Measurements from ENCODE around the gene MSI2. TPM values are rescaled to one million over a fixed set of nuclear protein-coding genes. Genes with fewer than 3 reads are reported as not detected.
A peak's percentile ranks its signal among the peaks of the same experiment; 100 is the strongest.

Gene MSI2
- total RNA-seq, 4 donors from 2014 or later, result 14.9 to 24.4 (median 19.8) TPM

DNA sequence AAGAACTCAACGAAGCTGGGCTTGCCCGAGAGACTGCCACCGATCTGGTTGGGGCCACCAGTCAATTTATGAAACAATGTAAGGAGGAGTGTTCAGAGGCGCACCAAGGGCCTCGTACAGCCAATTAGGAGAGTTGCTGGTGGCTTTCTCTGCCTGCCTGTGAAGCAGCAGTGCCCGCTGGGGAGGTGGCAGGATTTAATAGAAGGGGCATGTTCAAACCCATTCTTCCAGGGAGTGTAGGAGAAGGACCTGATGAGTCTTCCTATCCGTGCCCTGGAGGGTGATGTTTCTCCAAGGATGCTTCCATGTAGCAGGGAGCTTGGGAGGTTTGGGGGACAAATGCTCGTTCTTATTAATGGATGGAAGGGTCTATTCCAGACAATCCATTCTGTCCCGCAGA is 310.4 kb downstream of the MSI2 start:
- TF ChIP-seq, protein P1, sequence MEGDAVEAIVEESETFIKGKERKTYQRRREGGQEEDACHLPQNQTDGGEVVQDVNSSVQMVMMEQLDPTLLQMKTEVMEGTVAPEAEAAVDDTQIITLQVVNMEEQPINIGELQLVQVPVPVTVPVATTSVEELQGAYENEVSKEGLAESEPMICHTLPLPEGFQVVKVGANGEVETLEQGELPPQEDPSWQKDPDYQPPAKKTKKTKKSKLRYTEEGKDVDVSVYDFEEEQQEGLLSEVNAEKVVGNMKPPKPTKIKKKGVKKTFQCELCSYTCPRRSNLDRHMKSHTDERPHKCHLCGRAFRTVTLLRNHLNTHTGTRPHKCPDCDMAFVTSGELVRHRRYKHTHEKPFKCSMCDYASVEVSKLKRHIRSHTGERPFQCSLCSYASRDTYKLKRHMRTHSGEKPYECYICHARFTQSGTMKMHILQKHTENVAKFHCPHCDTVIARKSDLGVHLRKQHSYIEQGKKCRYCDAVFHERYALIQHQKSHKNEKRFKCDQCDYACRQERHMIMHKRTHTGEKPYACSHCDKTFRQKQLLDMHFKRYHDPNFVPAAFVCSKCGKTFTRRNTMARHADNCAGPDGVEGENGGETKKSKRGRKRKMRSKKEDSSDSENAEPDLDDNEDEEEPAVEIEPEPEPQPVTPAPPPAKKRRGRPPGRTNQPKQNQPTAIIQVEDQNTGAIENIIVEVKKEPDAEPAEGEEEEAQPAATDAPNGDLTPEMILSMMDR (IDR thresholded peaks at IDR 0.05), result no peak
- DNase-seq (ENCODE audit: low spot score), result no peak
- ATAC-seq (ENCODE audit: low FRiP score), result no peak

DNA sequence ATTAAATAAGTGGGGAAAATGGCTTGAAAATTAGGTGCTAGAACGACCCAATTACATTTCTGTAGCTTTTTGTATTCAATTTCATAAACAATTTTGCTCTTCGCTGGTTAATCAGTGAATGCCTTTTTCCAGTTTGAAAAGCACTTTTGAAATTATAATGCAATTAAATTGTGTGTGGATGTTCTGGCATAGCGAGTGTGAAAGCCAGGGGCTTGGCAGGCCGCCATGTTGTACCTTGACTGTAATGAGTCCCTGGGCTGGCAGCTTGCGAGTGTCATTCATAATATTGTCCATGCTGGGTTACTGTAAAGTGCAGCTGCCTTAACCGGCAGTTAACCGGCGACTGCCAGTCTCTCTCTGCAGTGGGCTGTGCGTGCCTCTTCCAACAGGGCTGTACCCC is 310.9 kb downstream of the MSI2 start:
- ATAC-seq (ENCODE audit: low FRiP score) (no peak), DNase-seq (ENCODE audit: low spot score) (no peak)
- TF ChIP-seq, protein P1 (IDR thresholded peaks at IDR 0.05), result no peak

DNA sequence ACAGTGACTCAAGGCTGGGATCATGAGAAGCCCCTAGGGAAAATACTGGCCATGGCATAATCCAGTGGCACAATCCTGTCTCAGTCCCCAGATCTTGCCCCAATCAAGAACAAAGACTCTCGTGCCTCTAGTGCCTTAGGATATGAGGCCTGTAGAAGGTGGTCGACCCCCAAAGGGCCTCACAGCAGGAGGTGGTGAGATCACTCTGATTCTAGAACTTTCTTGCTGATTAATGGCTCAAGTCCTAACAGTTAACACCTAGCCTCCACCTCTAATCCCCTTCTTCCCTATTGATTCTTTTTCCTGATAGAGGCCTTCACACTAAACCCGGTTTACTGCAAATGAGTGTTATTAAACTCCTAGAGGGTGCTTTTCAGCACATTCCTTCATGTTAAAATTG is 312.0 kb downstream of the MSI2 start:
- TF ChIP-seq, protein P1 (IDR thresholded peaks at IDR 0.05), result no peak
- ATAC-seq (ENCODE audit: low FRiP score), result no peak
- DNase-seq (ENCODE audit: low spot score), result no peak

DNA sequence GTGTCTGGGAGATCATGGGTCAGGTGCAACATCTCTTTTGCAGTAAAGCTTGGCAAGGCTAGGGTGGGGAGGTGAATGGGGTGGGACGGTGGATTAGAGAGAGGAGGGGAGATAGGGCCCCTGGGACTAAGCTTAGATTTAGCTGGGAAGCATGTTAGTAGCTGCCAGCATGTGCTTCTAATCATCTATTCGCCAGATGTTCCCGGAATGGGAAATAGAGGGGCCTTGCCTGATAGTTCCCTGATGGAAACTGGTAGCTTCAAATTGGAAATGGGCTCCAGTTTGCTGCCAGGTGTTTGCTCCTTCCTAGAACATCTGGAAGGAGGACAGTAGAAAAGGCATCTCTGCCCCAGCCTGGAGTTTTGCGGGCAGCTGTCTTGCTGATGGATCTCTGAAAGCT is 312.7 kb downstream of the MSI2 start:
- TF ChIP-seq, protein P1 (IDR thresholded peaks at IDR 0.05), result no peak
- ATAC-seq (ENCODE audit: low FRiP score) (no peak), DNase-seq (ENCODE audit: low spot score) (no peak)

DNA sequence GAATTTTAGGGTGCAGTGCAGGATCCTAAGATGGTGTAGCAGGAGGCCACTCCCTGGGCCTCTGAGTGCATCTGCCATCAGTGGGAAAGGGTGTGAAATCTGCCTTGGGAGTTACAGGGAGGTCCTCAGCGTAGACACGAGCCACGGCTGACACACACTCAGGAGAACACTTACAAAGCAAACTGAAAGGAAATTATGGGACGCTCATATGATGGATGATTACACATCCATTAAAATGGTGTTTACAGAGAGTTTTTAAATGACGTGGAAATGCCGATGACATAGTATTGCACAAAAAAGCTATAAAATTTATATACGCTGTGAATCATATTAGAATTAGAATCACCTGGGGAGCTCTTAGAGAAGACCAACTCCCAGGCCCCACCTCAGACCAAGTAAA is 313.5 kb downstream of the MSI2 start:
- DNase-seq (ENCODE audit: low spot score) (no peak), ATAC-seq (ENCODE audit: low FRiP score) (no peak)
- TF ChIP-seq, protein P1 (IDR thresholded peaks at IDR 0.05), result no peak

DNA sequence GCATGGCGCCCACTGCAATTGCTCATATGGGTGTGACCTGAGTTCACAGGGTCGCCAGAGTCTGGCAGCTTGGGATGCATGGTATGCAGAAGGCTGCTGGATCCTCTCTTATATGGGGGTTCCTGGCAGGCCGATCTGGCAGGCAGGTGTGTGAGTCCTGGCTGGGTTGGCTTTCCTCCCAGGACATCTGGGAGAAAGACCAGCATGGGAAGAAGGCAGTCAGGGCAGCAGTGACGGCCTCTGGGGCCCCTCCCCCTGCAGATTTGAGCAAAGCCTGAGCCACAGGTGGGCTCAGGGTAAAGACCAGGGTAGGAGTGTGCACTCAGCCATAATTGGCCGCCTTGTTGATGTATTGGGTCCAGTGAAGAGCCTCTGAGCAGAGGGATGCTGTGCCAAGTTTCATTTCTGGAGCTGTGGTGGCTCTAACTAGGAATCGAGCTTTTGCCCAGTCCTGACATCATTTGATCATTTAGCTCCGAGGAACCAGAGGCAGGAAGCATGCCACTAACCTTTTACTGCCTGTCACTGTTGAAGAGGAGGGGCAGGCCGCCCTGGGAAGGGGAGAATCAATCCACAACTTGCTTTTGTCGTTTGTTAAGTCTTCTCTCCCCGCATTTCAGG is 314.5 kb downstream of the MSI2 start:
- DNase-seq (ENCODE audit: low spot score), result no peak
- TF ChIP-seq, protein P1 (IDR thresholded peaks at IDR 0.05), result no peak
- peak; percentile 26 for ATAC-seq (ENCODE audit: low FRiP score)

DNA sequence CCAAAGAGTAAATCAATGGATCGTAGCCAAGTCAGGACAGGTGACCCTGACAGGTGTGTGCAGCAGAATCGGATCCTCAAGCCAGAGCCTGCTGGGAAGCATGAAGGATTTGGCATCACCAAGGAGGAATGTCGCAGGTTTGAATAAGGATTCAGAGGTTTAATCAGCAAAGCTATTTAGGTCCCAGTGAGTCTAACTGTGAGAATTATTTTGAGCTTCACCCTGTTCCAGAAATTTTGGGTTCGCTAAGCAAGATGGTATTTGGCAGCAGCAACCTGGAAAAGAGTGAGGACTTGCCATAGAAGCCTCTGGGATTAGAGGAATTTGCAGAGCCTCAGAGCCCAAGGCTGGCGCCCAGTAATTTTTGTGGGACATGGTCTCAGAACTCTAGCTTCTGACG is 315.7 kb downstream of the MSI2 start:
- no peak for DNase-seq (ENCODE audit: low spot score)
- TF ChIP-seq, protein P1 (IDR thresholded peaks at IDR 0.05), result no peak
- ATAC-seq (ENCODE audit: low FRiP score), result no peak
